DMS114 treated with DMSO at 0.1 percent for 48 hours (cell line): ENCODE measurements around the gene BHLHE41.

ENCODE experiments used
- DNase-seq: peaks from one replicate; lab custom pipeline; 2025; ENCODE audit not compliant: unreplicated experiment; lab: John Stamatoyannopoulos, UW

BHLHE41 gene

GRCh38 chr12:26114720-26115401 lies 10.0 kb downstream of the BHLHE41 start:
- DNase-seq, result no peak

GRCh38 chr12:26113853-26114719 lies 10.8 kb downstream of the BHLHE41 start:
- DNase-seq, result peak; percentile 60

- DNase-seq, result no peak
These were observed 11.6 kb downstream of the BHLHE41 start for GRCh38 chr12:26113181-26113654.

- DNase-seq, result no peak
These were observed 12.1 kb downstream of the BHLHE41 start for GRCh38 chr12:26112703-26113147.

- DNase-seq, result no peak
These were observed 12.6 kb downstream of the BHLHE41 start for GRCh38 chr12:26112232-26112631.

- no peak for DNase-seq
These were observed 15.4 kb downstream of the BHLHE41 start for GRCh38 chr12:26109343-26109881.

GRCh38 chr12:26108915-26109314 lies 15.9 kb downstream of the BHLHE41 start:
- DNase-seq, result no peak

GRCh38 chr12:26106347-26106746 lies 18.5 kb downstream of the BHLHE41 start:
- DNase-seq, result no peak

GRCh38 chr12:26102953-26103352 lies 21.9 kb downstream of the BHLHE41 start:
- no peak for DNase-seq

GRCh38 chr12:26101763-26102162 lies 23.1 kb downstream of the BHLHE41 start:
- DNase-seq, result no peak

GRCh38 chr12:26101350-26101734 lies 23.5 kb downstream of the BHLHE41 start:
- DNase-seq, result no peak

GRCh38 chr12:26100666-26101349 lies 24.0 kb downstream of the BHLHE41 start:
- no peak for DNase-seq

- peak; percentile 80 for DNase-seq
These were observed 27.6 kb downstream of the BHLHE41 start for GRCh38 chr12:26097046-26097878.

GRCh38 chr12:26096036-26096435 lies 28.8 kb downstream of the BHLHE41 start:
- DNase-seq, result no peak

GRCh38 chr12:26095186-26095585 lies 29.7 kb downstream of the BHLHE41 start:
- DNase-seq, result no peak

- DNase-seq, result no peak
These were observed 32.3 kb downstream of the BHLHE41 start for GRCh38 chr12:26092346-26093105.

- DNase-seq, result peak; percentile 40
These were observed 33.0 kb downstream of the BHLHE41 start for GRCh38 chr12:26091822-26092221.

- no peak for DNase-seq
These were observed 33.9 kb downstream of the BHLHE41 start for GRCh38 chr12:26090836-26091510.

- DNase-seq, result no peak
These were observed 35.8 kb downstream of the BHLHE41 start for GRCh38 chr12:26088998-26089397.
